GM23338 (cell line): ENCODE data around the gene TVP23A. TPM values are rescaled to one million over a fixed set of nuclear protein-coding genes. Genes with fewer than 3 reads are reported as not detected.

Experiments
- ATAC-seq: fragments of 200-7000 bp; cut with Tn5 transposase; 3 replicates; pipeline ENCODE4 v1.9.1; 2020
- DNase-seq: peaks from one replicate; pipeline ENCODE4 v3.0.0-alpha.2; 2015; ENCODE audit warnings: low spot score
- H2AFZ ChIP-seq: fragments of 200-600 bp; sonication (generic); 2 replicates; pipeline ENCODE4 v1.8.0; 2016; ENCODE audit warnings: antibody characterized with exemption, mild to moderate bottlenecking, moderate library complexity
- H3F3A ChIP-seq: fragments of 200-600 bp; sonication (generic); replicated peaks from 2 replicates; pipeline ENCODE4 v1.8.0; 2017; ENCODE audit warnings: antibody characterized with exemption, mixed run types, low read depth
- H3K27ac ChIP-seq: fragments of 200-600 bp; sonication (generic); 2 replicates; pipeline ENCODE4 v1.6.1; 2016; ENCODE audit warnings: low read depth
- H3K27me3 ChIP-seq: fragments of 200-600 bp; sonication (generic); 2 replicates; pipeline ENCODE4 v1.8.0; 2016; ENCODE audit warnings: mild to moderate bottlenecking, mixed run types, moderate library complexity; ENCODE audit not compliant: insufficient read depth
- H3K36me3 ChIP-seq: fragments of 200-600 bp; sonication (generic); 2 replicates; pipeline ENCODE4 v1.8.0; 2016; ENCODE audit warnings: mild to moderate bottlenecking; ENCODE audit not compliant: insufficient read depth
- H3K4me1 ChIP-seq: fragments of 200-600 bp; sonication (generic); 2 replicates; pipeline ENCODE4 v1.8.0; 2016; ENCODE audit warnings: mild to moderate bottlenecking, moderate library complexity; ENCODE audit not compliant: insufficient read depth
- H3K4me2 ChIP-seq: fragments of 200-600 bp; sonication (generic); 2 replicates; pipeline ENCODE4 v1.7.1; 2017; ENCODE audit warnings: mixed run types
- H3K4me3 ChIP-seq: fragments of 200-600 bp; sonication (generic); 2 replicates; pipeline ENCODE4 v1.6.1; 2016; ENCODE audit warnings: mixed run types
- H3K79me2 ChIP-seq: fragments of 200-600 bp; sonication (generic); replicated peaks from 2 replicates; pipeline ENCODE4 v1.8.0; 2017; ENCODE audit warnings: mild to moderate bottlenecking; ENCODE audit not compliant: insufficient read depth
- H3K9me2 ChIP-seq: fragments of 200-600 bp; sonication (generic); 2 replicates; pipeline ENCODE4 v1.8.0; 2017; ENCODE audit not compliant: insufficient read depth
- H4K20me1 ChIP-seq: fragments of 200-600 bp; sonication (generic); replicated peaks from 2 replicates; pipeline ENCODE4 v1.8.0; 2017; ENCODE audit warnings: mild to moderate bottlenecking; ENCODE audit not compliant: insufficient read depth
- H3K27ac Mint-ChIP-seq: 2 replicates; pipeline ENCODE4 v1.8.0; 2020; ENCODE audit warnings: inconsistent platforms, mild to moderate bottlenecking, moderate library complexity, mixed read lengths
- H3K27me3 Mint-ChIP-seq: 3 replicates; pipeline ENCODE4 v1.8.0; 2022; ENCODE audit warnings: low read depth, mild to moderate bottlenecking, moderate library complexity, mixed read lengths, inconsistent platforms; ENCODE audit not compliant: insufficient read depth, poor library complexity
- H3K36me3 Mint-ChIP-seq: 3 replicates; pipeline ENCODE4 v1.8.0; 2021; ENCODE audit warnings: low read depth, mild to moderate bottlenecking, inconsistent platforms, moderate library complexity, mixed read lengths
- H3K4me1 Mint-ChIP-seq: 3 replicates; pipeline ENCODE4 v1.8.0; 2020; ENCODE audit warnings: mild to moderate bottlenecking, inconsistent platforms, mixed read lengths
- H3K4me3 Mint-ChIP-seq: 3 replicates; pipeline ENCODE4 v1.8.0; 2021; ENCODE audit warnings: moderate library complexity, mild to moderate bottlenecking, inconsistent platforms, mixed read lengths
- H3K9me3 Mint-ChIP-seq: 3 replicates; pipeline ENCODE4 v1.8.0; 2020; ENCODE audit warnings: moderate library complexity, mild to moderate bottlenecking, inconsistent platforms, mixed read lengths
- CREB1 ChIP-seq: fragments of 250-450 bp; sonication (Bioruptor Pico); IDR thresholded peaks from 2 replicates; pipeline ENCODE4 v1.5.0; 2020; ENCODE audit warnings: low read depth, mild to moderate bottlenecking, moderate library complexity
- EZH2 ChIP-seq: fragments of 200-600 bp; sonication (generic); IDR thresholded peaks from one replicate; pipeline ENCODE4 v1.8.0; 2017; ENCODE audit warnings: antibody characterized with exemption, mild to moderate bottlenecking, low read depth; ENCODE audit not compliant: unreplicated experiment
- JUNB ChIP-seq: IDR thresholded peaks from one replicate; pipeline ENCODE4 v1.6.1; 2016; ENCODE audit warnings: antibody characterized with exemption; ENCODE audit not compliant: unreplicated experiment
- NANOG ChIP-seq: IDR thresholded peaks from 2 replicates; pipeline ENCODE4 v1.6.1; 2016; ENCODE audit warnings: antibody characterized with exemption, borderline replicate concordance
- POLR2AphosphoS5 ChIP-seq: IDR thresholded peaks from 2 replicates; pipeline ENCODE4 v1.6.1; 2016; ENCODE audit warnings: antibody characterized with exemption, low read depth
- STAT1 ChIP-seq: IDR thresholded peaks from one replicate; pipeline ENCODE4 v1.6.1; 2016; ENCODE audit warnings: antibody characterized with exemption; ENCODE audit not compliant: unreplicated experiment
- ZNF331 ChIP-seq: fragments of 250-450 bp; sonication (Bioruptor Pico); IDR thresholded peaks from 2 replicates; pipeline ENCODE4 v1.5.0; 2020; ENCODE audit warnings: low read depth, mild to moderate bottlenecking, moderate library complexity
- ZNF462 ChIP-seq: fragments of 250-450 bp; sonication (Bioruptor Pico); IDR thresholded peaks from 2 replicates; pipeline ENCODE4 v1.5.0; 2020; ENCODE audit warnings: mild to moderate bottlenecking, moderate library complexity
- polyA plus RNA-seq: library from polyadenylated mRNA; unstranded; fragments of >200 nt; fragmentation: Nextera tagmentation; extraction: Ambion mirVana; gene quantifications from 2 replicates; pipeline ENCODE4 v1.2.1, GENCODE V29; 2016
- total RNA-seq: library from RNA; depleted of rRNA; stranded (reverse); fragments of >200 nt; shearing (Covaris generic); gene quantifications from 2 replicates; pipeline ENCODE4 v1.2.3, GENCODE V29; 2014
- TF ChIP-seq, protein P1 (sequence below), 2 experiments: fragments of 200-600 bp in 1 of 2; sonication (generic) in 1 of 2; conservative IDR thresholded peaks; 2 replicates each; pipeline versions ENCODE4 v1.5.1 to v1.6.1; 2016 to 2017; ENCODE audit warnings: antibody characterized with exemption in 2 of 2, low read depth in 2 of 2, mild to moderate bottlenecking in 2 of 2, moderate library complexity in 1 of 2

Gene TVP23A
- total and polyA plus RNA-seq, 2 experiments from 2014 or later: 2.8 to 4.5 TPM

GRCh38 chr16:10808218-10808617, 10.4 kb downstream of the TVP23A start:
- H3K27ac Mint-ChIP-seq: no peak overlapping the region
- no peak overlapping the region for H3K4me2 ChIP-seq
- no peaks in the 10 kb centered on the region for H3K4me1 Mint-ChIP-seq
- no peak for ATAC-seq
- no peaks in the 10 kb centered on the region for H3F3A ChIP-seq
- no peaks in the 10 kb centered on the region for H3K36me3 ChIP-seq
- H3K36me3 Mint-ChIP-seq: no peaks in the 10 kb centered on the region; the same call in 2 of the 3 replicates
- H3K27me3 Mint-ChIP-seq: peaks cover 5% of the 10 kb centered on the region
- no peaks in the 10 kb centered on the region for H3K9me3 Mint-ChIP-seq
- H3K4me3 ChIP-seq: no peak overlapping the region
- H3K4me3 Mint-ChIP-seq: no peak overlapping the region
- no peak for DNase-seq
- no peaks in the 10 kb centered on the region for H3K79me2 ChIP-seq
- no peaks in the 10 kb centered on the region for H3K4me1 ChIP-seq
- no peaks in the 10 kb centered on the region for H3K9me2 ChIP-seq
- TF ChIP-seq ZNF331 (CRISPR knock-in tag) (no peak), STAT1 (no peak), EZH2 (no peak), JUNB (no peak), POLR2AphosphoS5 (no peak), NANOG (no peak), CREB1 (no peak), ZNF462 (CRISPR knock-in tag) (no peak)
- TF ChIP-seq, protein P1, sequence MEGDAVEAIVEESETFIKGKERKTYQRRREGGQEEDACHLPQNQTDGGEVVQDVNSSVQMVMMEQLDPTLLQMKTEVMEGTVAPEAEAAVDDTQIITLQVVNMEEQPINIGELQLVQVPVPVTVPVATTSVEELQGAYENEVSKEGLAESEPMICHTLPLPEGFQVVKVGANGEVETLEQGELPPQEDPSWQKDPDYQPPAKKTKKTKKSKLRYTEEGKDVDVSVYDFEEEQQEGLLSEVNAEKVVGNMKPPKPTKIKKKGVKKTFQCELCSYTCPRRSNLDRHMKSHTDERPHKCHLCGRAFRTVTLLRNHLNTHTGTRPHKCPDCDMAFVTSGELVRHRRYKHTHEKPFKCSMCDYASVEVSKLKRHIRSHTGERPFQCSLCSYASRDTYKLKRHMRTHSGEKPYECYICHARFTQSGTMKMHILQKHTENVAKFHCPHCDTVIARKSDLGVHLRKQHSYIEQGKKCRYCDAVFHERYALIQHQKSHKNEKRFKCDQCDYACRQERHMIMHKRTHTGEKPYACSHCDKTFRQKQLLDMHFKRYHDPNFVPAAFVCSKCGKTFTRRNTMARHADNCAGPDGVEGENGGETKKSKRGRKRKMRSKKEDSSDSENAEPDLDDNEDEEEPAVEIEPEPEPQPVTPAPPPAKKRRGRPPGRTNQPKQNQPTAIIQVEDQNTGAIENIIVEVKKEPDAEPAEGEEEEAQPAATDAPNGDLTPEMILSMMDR (conservative IDR thresholded peaks at IDR 0.05; ENCODE audit: low read depth in 2 of 2): no peak
- no peaks in the 10 kb centered on the region for H4K20me1 ChIP-seq
- H2AFZ ChIP-seq: no peak overlapping the region
- H3K27ac ChIP-seq: no peak overlapping the region
- no peaks in the 10 kb centered on the region for H3K27me3 ChIP-seq
